ENCODE data around the gene SEMA4A.
"Not testable (repeated sequence)": the region's sequence is repeated elsewhere in the genome, so short reads cannot be mapped to it uniquely, and the experiment has no call there.

SEMA4A gene

DNA sequence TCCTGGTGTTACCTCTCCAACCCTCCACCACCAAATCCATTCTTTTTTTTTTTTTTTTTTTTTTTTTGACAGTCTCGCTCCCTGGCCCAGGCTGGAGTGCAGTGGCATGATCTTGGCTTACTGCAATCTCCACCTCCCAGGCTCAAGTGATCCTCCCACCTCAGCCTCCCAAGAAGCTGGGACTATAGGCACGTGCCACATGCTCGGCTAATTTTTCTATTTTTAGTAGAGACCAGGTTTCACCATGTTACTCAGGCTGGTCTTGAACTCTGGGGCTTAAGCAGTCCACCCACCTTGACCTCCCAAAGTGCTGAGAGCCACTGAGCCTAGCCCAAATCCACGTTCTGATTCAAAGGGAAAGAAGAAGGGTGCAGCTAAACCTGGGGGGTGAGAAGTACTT is 32.4 kb upstream of the SEMA4A start:
- peak overlapping the region; percentile 99 for H3K27ac ChIP-seq (ENCODE audit: low read length)
- peak overlapping the region; percentile 55 to 92 for H3K4me3 ChIP-seq (ENCODE audit: low read depth in 1 of 2, low read length in 2 of 2)
- not testable (repeated sequence) for H3K27me3 ChIP-seq (ENCODE audit: low read depth, low read length); H3K9me3 ChIP-seq (ENCODE audit: control insufficient read depth in 1 of 2, low read length in 2 of 2)
- H3K36me3 ChIP-seq (ENCODE audit: control insufficient read depth in 1 of 2, insufficient read depth in 2 of 2, low read length in 2 of 2): peaks cover 5 to 25% of the 10 kb centered on the region in 2 donors
- peaks cover 42 to 71% of the 10 kb centered on the region in 2 donors for H3K4me1 ChIP-seq (ENCODE audit: control insufficient read depth in 1 of 2, insufficient read depth in 2 of 2, low read length in 2 of 2)

- H3K27ac ChIP-seq (ENCODE audit: low read length): peak overlapping the region; percentile 99
- H3K9me3 ChIP-seq (ENCODE audit: control insufficient read depth in 1 of 2, low read length in 2 of 2): no peaks in the 10 kb centered on the region
- no peaks in the 10 kb centered on the region for H3K27me3 ChIP-seq (ENCODE audit: low read depth, low read length)
- H3K36me3 ChIP-seq (ENCODE audit: control insufficient read depth in 1 of 2, insufficient read depth in 2 of 2, low read length in 2 of 2): peaks cover 5 to 25% of the 10 kb centered on the region in 2 donors
- peak overlapping the region; percentile 55 to 92 for H3K4me3 ChIP-seq (ENCODE audit: low read depth in 1 of 2, low read length in 2 of 2)
- H3K4me1 ChIP-seq (ENCODE audit: control insufficient read depth in 1 of 2, insufficient read depth in 2 of 2, low read length in 2 of 2): peaks cover 42 to 76% of the 10 kb centered on the region in 2 donors
Observed at GRCh38 chr1:156121457-156121856, 31.9 kb upstream of the SEMA4A start.

GRCh38 chr1:156122086-156122485 is 31.3 kb upstream of the SEMA4A start:
- H3K9me3 ChIP-seq (ENCODE audit: control insufficient read depth in 1 of 2, low read length in 2 of 2): no peaks in the 10 kb centered on the region
- H3K27ac ChIP-seq (ENCODE audit: low read length): peak overlapping the region; percentile 99
- peaks cover 42 to 82% of the 10 kb centered on the region in 2 donors for H3K4me1 ChIP-seq (ENCODE audit: control insufficient read depth in 1 of 2, insufficient read depth in 2 of 2, low read length in 2 of 2)
- no peaks in the 10 kb centered on the region for H3K27me3 ChIP-seq (ENCODE audit: low read depth, low read length)
- peak overlapping the region; percentile 65 to 92 for H3K4me3 ChIP-seq (ENCODE audit: low read depth in 1 of 2, low read length in 2 of 2)
- peaks cover 5 to 32% of the 10 kb centered on the region in 2 donors for H3K36me3 ChIP-seq (ENCODE audit: control insufficient read depth in 1 of 2, insufficient read depth in 2 of 2, low read length in 2 of 2)

DNA sequence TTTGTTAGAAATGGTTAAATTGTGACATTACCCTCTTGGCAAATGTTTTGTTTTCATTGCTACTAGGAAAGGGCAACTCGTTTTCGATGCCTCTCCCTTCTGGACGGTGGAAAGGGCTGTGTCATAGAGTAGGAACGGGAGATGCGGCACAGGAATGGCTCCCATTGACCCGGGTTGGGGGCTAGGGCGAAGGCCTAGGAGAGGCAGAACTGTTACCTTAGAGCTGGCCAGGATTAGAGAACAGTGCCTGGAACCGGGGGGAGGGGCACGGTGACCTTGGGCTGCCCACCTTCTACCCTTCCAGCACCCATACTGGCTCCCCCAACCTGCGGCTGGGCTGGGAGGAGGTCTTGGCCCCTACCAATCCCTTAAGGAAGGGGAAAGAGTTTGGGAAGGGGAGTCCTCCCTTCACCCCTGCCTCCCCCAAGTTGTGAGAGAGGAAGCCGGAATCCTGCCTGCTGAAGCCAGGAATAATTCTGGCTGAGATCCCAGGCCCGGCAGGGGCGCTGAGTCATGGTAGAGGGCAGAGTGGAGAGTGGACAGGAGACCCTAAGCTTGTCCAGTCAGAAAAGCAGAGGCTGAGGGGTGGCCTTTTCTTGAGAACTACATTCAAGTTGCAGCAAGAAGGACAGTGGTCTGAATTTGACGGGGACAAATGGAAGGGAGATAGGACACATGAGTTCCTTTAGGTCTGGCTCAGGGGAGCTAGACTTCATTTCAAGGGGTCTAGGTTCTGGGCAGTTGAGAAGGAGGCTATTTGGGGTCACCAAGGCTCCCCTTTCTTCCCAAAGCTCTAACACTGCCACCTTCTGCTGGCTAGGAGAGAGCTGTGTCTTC is 30.6 kb upstream of the SEMA4A start:
- peaks cover 5 to 32% of the 10 kb centered on the region in 2 donors for H3K36me3 ChIP-seq (ENCODE audit: control insufficient read depth in 1 of 2, insufficient read depth in 2 of 2, low read length in 2 of 2)
- peak overlapping the region; percentile 99 for H3K27ac ChIP-seq (ENCODE audit: low read length)
- peak overlapping the region; percentile 61 to 65 for H3K4me3 ChIP-seq (ENCODE audit: low read depth in 1 of 2, low read length in 2 of 2)
- peaks cover 43 to 89% of the 10 kb centered on the region in 2 donors for H3K4me1 ChIP-seq (ENCODE audit: control insufficient read depth in 1 of 2, insufficient read depth in 2 of 2, low read length in 2 of 2)
- no peaks in the 10 kb centered on the region for H3K27me3 ChIP-seq (ENCODE audit: low read depth, low read length)
- no peaks in the 10 kb centered on the region for H3K9me3 ChIP-seq (ENCODE audit: control insufficient read depth in 1 of 2, low read length in 2 of 2)

DNA sequence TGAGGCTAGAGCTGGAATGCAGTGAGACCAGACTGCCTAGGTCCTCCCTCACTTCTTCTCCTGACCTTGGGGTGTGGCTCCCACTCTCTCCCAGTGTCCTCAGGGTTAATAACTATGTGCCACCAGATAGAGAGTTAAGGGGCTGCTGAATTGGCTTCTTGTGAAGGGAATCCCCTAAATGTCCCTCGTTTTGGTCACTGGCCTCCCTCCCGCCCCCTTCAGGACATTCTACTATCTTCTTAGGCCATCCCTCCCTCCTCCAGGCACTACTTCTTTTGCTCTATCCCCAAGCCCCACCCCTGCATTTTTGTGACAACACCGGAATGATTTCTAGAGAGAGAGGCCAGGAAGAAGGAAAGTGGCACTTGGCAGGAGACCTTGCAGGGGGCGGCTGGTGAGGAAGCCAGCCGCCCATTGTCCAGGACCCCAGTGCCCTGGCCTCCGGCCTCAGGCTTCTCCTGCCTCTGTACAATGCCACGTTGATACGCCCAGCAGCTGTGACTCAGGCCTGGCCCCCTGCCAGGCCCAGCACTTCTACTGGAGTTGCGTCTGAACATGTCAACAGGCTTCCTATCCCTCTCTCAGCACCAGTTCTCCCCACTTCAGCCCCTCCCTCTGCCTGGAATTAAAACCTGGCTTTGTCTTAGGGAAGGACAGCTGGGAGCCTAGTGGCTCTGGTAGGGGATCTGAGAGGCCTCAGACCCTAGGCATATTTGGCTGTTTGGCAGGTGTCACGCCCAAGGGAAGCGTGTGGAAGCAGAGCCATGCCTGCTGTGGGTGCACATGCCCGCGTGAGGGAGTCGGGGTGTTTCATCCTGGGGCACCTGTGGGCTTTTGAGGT is 29.8 kb upstream of the SEMA4A start:
- Histone ChIP-seq H3K9me3 (ENCODE audit: control insufficient read depth in 1 of 2, low read length in 2 of 2) (no peaks in the 10 kb centered on the region), H3K27me3 (ENCODE audit: low read depth, low read length) (no peaks in the 10 kb centered on the region), H3K4me3 (ENCODE audit: low read depth in 1 of 2, low read length in 2 of 2) (peak overlapping the region; percentile 61 to 65), H3K4me1 (ENCODE audit: control insufficient read depth in 1 of 2, insufficient read depth in 2 of 2, low read length in 2 of 2) (peaks cover 52 to 90% of the 10 kb centered on the region in 2 donors), H3K36me3 (ENCODE audit: control insufficient read depth in 1 of 2, insufficient read depth in 2 of 2, low read length in 2 of 2) (peaks cover 10 to 24% of the 10 kb centered on the region in 2 donors), H3K27ac (ENCODE audit: low read length) (peak overlapping the region; percentile 99)

GRCh38 chr1:156124557-156125483 is 28.6 kb upstream of the SEMA4A start:
- Histone ChIP-seq H3K27ac (ENCODE audit: low read length) (peak overlapping the region; percentile 99), H3K9me3 (ENCODE audit: control insufficient read depth in 1 of 2, low read length in 2 of 2) (no peaks in the 10 kb centered on the region), H3K4me3 (ENCODE audit: low read depth in 1 of 2, low read length in 2 of 2) (peak overlapping the region; percentile 34 to 36), H3K27me3 (ENCODE audit: low read depth, low read length) (no peaks in the 10 kb centered on the region), H3K4me1 (ENCODE audit: control insufficient read depth in 1 of 2, insufficient read depth in 2 of 2, low read length in 2 of 2) (peaks cover 62 to 91% of the 10 kb centered on the region in 2 donors), H3K36me3 (ENCODE audit: control insufficient read depth in 1 of 2, insufficient read depth in 2 of 2, low read length in 2 of 2) (peaks cover 10 to 30% of the 10 kb centered on the region in 2 donors)

DNA sequence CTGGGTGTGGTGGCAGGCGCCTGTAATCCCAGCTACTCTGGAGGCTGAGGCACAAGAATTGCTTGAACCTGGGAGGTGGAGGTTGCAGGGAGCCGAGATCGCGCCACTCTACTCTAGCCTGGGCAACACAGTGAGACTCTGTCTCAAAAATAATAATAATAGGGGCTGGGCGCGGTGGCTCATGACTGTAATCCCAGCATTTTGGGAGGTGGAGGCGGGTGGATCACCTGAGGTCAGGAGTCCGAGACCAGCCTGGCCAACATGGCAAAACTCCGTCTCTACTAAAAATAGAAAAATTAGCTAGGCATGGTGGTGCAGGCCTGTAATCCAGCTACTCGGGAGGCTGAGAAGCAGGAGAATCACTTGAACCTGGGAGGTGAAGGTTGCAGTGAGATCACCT is 27.8 kb upstream of the SEMA4A start:
- H3K27me3 ChIP-seq (ENCODE audit: low read depth, low read length); H3K27ac ChIP-seq (ENCODE audit: low read length); H3K9me3 ChIP-seq (ENCODE audit: control insufficient read depth in 1 of 2, low read length in 2 of 2); H3K4me3 ChIP-seq (ENCODE audit: low read depth in 1 of 2, low read length in 2 of 2): not testable (repeated sequence)
- Histone ChIP-seq H3K4me1 (ENCODE audit: control insufficient read depth in 1 of 2, insufficient read depth in 2 of 2, low read length in 2 of 2) (peaks cover 59 to 91% of the 10 kb centered on the region in 2 donors), H3K36me3 (ENCODE audit: control insufficient read depth in 1 of 2, insufficient read depth in 2 of 2, low read length in 2 of 2) (peaks cover 6 to 32% of the 10 kb centered on the region in 2 donors)

- no peaks in the 10 kb centered on the region for H3K27me3 ChIP-seq (ENCODE audit: low read depth, low read length)
- H3K4me3 ChIP-seq (ENCODE audit: low read depth in 1 of 2, low read length in 2 of 2): peak overlapping the region in 1 of 2 donors; percentile 41
- H3K4me1 ChIP-seq (ENCODE audit: control insufficient read depth in 1 of 2, insufficient read depth in 2 of 2, low read length in 2 of 2): peaks cover 54 to 89% of the 10 kb centered on the region in 2 donors
- H3K36me3 ChIP-seq (ENCODE audit: control insufficient read depth in 1 of 2, insufficient read depth in 2 of 2, low read length in 2 of 2): peaks cover 9 to 32% of the 10 kb centered on the region in 2 donors
- H3K9me3 ChIP-seq (ENCODE audit: control insufficient read depth in 1 of 2, low read length in 2 of 2): no peaks in the 10 kb centered on the region
- H3K27ac ChIP-seq (ENCODE audit: low read length): peak overlapping the region; percentile 96
Observed at GRCh38 chr1:156126043-156126629, 27.2 kb upstream of the SEMA4A start.

- H3K4me3 ChIP-seq (ENCODE audit: low read depth in 1 of 2, low read length in 2 of 2): peak overlapping the region; percentile 30 to 41
- H3K4me1 ChIP-seq (ENCODE audit: control insufficient read depth in 1 of 2, insufficient read depth in 2 of 2, low read length in 2 of 2): peaks cover 47 to 83% of the 10 kb centered on the region in 2 donors
- peaks cover 9 to 39% of the 10 kb centered on the region in 2 donors for H3K36me3 ChIP-seq (ENCODE audit: control insufficient read depth in 1 of 2, insufficient read depth in 2 of 2, low read length in 2 of 2)
- no peaks in the 10 kb centered on the region for H3K27me3 ChIP-seq (ENCODE audit: low read depth, low read length)
- peak overlapping the region; percentile 96 for H3K27ac ChIP-seq (ENCODE audit: low read length)
- no peaks in the 10 kb centered on the region for H3K9me3 ChIP-seq (ENCODE audit: control insufficient read depth in 1 of 2, low read length in 2 of 2)
Observed at GRCh38 chr1:156126630-156127534, 26.5 kb upstream of the SEMA4A start.

DNA sequence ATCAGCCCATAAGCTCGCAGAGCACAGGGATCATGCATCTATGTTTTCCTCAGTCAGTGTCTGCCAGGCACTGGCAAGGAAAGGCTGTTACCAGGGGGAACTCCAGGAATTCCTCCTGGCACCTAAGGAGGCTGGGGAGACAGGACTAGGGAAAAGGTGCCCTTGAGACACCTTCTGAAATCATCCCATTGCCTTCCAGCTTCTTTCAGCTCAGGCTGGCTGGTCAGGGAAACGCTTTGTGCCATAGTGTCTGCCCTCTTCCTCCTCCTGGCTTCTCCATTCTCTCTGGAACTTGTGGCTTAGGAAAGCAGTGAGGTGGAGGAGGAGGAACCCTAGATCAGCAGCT is 25.1 kb upstream of the SEMA4A start:
- Histone ChIP-seq H3K9me3 (ENCODE audit: control insufficient read depth in 1 of 2, low read length in 2 of 2) (no peaks in the 10 kb centered on the region), H3K4me3 (ENCODE audit: low read depth in 1 of 2, low read length in 2 of 2) (peak overlapping the region; percentile 50 to 55), H3K4me1 (ENCODE audit: control insufficient read depth in 1 of 2, insufficient read depth in 2 of 2, low read length in 2 of 2) (peaks cover 39 to 74% of the 10 kb centered on the region in 2 donors), H3K27ac (ENCODE audit: low read length) (peak overlapping the region; percentile 99), H3K27me3 (ENCODE audit: low read depth, low read length) (no peaks in the 10 kb centered on the region), H3K36me3 (ENCODE audit: control insufficient read depth in 1 of 2, insufficient read depth in 2 of 2, low read length in 2 of 2) (peaks cover 12 to 38% of the 10 kb centered on the region in 2 donors)
